Superior temporal gyrus (tissue), 1 donor: ENCODE results near the gene CD247.
"Not testable (repeated sequence)": the region's sequence is repeated elsewhere in the genome, so short reads cannot be mapped to it uniquely, and the experiment has no call there.

Source experiments
- DNase-seq: peaks from one replicate; pipeline ENCODE4 v3.0.0-alpha.2; 2016; ENCODE audit errors: extremely low spot score

CD247 gene

DNA sequence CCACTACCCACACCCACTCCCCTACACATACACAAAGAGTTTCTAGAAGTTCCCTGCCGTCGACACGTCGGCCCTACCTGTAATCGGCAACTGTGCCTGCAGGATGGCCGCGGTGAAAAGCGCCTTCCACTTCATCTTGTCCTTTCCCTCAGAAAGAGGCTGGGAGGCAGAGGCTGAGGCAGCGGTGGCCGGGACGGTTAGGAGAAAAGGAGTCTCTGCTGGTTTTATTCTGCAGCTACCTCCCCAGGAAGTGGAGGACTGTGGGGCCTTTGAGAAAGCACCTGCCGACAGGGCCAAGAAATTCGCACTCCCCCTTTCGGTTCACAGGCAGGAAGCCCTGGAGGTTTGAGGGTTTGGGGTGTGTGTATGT lies at the start of gene CD247:
TSS of gene CD247 (minus strand) at position 199 of the 370 bp plus-strand sequence. CDS start at position 135, 64 bp downstream.
- DNase-seq: no peak

DNA sequence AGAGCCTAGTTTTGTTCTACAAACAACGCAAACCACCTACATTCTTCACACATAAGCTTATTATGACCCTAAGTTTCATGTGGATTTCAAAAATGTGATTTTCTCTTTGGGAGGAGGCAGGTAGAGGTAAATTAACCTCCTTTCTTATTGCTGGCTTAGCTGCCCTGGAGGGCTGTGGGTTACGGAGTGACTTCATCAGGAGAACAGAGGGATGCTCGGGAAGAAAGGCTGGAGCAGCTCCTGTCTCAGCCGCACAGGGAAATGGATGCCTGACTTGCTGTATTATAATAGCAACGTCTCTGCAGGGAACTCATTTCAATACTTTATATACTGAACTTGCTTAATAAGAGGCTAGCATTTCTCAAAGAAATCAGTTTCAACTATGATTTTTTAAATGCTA lies 49.3 kb upstream of the CD247 start:
- no peak for DNase-seq

DNA sequence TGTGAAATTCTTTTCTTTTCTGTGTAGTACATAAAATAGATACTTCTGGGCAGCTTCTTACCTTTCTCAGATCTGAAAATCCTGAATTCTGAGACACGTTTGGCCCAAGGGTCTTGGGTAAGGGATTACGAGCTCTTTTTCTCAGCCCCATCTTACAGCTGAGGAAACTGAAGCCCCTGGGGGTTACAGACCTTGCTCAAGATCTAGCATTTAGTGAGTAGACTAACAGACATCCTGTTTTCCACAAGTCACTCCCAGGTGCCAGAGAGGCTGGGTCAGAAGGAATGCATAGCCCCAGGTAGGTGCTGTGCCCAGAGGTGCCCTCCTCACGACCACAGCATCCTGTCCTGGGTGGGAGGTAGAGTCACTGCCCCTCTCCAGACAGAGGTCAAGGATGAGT lies 48.4 kb upstream of the CD247 start:
- DNase-seq: no peak

DNA sequence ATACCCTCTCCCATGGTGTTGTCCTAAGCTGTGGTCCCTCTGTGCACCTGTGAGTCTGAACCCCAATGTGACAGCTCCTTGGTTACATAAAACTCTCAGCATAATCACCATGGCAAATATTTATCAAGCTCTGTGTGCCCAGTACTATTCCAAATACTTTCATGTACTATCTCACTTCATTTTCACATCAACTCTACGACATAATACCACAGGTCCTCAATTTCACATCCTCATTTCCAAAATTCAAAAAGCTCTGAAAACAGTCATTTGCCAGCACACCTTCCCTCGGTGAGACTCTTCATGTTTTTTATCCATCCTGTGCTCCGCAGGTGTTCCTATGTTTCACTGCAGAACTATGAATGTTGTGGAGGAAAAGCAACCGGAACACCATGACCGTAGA lies 47.6 kb upstream of the CD247 start:
- DNase-seq: no peak

DNA sequence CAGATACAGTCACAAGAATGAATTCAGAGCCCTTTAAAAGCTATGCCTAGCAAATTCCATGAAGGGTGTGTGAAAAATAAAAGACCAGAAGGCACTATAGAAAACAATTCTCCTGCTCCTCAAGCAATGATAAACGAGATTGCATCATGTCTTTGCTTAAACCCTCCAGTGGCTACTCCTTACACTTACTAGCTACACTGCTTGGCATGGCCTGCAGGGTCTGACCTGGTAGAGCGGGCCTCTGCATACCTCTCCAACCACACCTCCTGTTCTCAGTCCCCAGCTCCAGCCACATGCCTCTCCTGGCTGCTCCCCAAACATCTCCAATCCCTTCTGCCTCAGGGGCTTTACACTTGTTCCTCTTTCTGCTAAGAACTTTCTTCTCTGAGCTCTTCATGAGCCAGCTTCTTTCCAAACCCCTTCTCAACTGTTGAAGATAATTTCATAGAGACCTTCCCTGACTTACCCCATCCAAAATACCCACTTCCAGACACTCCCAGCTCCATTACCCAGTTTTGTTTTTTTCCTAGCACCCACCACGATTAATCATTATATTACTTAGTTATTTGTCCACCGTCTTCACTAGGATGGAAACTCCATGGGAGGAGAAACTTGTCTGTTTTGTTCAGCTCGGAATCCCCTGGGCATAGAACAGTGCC lies 46.4 kb upstream of the CD247 start:
- DNase-seq: no peak

DNA sequence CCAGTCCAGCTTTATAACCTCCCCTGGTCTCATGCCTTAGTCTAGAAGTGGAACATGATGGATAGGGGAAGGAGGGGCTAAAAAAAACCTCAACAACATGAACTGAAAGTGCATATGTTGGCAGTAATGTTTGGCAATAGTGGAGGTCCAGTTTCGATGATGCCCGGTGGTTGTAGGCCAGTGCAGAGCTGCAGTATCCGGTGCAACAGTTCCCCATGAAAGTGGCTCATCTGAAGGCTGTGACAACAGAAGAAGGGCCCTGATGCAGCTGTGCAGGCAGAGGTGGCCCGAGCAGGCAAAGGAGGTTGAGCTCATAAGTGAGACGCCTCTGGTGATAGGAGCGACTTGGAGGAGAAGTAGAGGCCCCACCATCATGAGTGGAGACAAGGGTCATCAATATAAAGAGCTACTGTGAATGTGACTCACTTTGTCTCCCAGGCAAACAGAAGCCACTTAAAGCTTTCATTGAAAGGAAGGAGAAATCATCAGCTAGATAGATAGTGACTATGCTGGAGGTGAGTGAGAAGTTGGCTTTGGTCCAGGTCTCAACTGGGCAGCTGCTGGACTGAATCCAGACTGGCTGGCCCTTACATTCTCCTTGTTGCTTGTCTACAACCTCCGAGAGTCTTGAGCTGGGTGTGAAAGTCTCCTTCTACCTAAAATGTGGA lies 45.4 kb upstream of the CD247 start:
- DNase-seq: no peak

DNA sequence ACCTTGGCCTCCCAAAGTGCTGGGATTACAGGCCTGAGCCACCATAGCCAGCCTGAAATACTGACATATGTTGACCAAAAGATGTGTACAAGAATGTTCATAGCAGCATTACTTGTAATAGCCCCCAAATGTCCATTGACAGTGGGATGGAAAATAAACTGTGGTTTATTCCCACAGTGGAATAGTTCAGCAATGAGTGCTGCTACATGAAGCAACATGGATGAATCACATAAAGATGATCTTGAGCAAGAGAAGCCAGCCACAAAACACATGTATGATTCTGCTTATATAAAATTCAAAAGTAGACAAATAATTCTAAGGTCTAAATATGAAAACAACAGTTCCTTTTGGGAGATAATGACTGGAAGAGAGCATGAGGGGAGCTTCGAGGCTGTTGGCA lies 44.4 kb upstream of the CD247 start:
- no peak for DNase-seq

DNA sequence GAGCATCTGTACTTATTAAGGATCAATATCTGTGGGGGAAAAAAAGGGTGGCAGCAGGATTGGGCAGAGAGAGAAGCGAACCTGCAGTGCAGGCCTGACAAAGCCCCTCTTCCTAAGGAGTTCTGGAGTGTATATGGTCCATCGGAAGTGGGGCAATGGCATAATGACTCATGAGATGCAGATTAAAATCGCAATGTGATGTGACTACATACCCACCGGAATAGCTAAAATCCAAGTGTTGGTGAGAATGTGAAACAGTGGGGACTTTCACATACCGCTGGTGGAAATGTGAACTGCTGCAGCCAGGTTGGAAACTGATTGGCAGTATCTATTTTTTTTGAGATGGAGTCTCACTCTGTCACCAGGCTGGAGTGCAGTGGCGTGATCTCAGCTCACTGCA lies 43.4 kb upstream of the CD247 start:
- DNase-seq: no peak

DNA sequence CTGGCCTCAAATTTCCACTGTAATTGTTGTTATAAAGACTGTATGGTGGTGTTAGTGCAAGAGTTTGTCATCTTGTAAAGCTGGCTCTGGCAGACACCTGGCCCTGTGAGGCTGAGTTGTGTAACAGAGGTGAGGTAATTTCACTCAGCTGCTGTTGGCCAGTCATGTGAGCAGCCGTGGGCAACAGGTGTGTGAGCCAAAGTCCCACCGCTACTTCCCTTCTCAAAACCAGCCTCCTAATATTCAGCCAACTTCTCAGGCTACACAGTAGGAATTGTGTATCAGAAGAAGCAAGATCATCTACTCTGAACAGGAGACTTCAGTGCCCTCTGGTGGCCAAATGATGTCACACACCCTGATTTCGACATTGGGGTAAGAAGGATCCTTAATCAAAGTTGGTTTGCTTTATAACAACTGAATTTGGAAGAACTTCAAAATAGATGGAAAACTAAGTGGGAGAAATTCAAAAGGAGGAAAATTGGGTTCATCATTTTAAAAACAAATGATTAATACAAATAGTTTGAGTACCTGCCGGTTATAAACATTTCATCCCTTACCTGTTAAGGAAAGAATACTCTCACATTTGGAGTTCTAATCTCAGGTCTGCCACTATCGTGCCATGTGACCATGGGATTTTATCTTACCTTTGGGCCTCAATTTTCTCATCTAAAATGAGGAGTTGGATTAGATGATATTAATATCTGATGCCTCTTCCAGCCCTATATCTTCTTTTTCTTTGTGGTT lies 37.8 kb upstream of the CD247 start:
- peak; percentile 94 for DNase-seq

DNA sequence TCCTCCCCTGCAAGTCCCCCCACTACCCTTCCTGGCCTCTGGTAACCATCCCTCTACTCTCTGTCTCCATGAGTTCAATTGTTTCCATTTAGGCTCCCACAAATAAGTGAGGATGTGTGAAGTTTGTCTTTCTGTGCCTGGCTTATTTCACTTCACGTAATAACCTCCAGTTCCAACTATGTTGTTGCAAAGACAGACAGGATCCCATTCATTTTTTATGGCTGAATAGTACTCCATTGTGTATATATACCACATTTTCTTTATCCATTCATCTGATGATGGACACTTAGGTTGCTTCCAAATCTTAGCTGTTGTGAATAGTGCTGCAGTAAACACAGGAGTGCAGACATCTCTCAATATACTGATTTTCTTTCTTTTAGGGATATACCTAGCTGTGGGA lies 36.7 kb upstream of the CD247 start:
- DNase-seq: not testable (repeated sequence)

DNA sequence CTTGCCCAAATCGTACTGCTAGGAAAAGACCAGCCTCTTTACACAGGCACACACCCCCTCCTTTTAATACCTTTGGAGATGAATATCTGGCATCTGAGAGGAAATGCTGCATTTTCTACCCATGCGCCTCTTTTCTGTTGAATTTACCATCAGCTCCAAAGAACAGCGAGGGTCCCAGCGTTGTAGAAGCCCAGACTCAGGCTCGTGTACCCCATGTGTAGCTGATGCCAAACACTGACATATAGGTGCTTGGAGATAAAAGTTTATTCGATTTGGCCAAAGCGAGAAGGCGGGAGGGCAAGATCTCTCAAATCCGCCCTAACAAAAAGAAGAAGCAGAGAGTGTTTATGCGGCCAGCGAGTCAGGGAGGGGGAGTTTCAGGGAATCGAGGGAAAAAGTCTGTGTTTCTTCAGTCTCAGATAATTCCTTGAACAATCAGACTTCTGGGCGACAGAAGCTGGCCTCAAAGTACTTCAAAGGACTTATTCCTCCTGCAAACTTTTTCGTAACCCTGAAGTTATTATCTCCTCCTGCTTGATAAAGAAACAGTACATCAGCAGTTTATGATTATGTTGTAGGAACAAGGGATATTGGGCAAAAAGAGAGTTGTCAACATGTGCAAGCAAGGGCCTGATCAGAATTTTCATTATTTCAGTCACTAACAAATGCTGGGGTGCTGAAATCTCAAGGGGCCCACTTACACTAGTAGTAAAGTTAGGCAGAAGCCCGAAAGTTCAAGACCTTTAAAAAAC lies 35.9 kb upstream of the CD247 start:
- no peak for DNase-seq

DNA sequence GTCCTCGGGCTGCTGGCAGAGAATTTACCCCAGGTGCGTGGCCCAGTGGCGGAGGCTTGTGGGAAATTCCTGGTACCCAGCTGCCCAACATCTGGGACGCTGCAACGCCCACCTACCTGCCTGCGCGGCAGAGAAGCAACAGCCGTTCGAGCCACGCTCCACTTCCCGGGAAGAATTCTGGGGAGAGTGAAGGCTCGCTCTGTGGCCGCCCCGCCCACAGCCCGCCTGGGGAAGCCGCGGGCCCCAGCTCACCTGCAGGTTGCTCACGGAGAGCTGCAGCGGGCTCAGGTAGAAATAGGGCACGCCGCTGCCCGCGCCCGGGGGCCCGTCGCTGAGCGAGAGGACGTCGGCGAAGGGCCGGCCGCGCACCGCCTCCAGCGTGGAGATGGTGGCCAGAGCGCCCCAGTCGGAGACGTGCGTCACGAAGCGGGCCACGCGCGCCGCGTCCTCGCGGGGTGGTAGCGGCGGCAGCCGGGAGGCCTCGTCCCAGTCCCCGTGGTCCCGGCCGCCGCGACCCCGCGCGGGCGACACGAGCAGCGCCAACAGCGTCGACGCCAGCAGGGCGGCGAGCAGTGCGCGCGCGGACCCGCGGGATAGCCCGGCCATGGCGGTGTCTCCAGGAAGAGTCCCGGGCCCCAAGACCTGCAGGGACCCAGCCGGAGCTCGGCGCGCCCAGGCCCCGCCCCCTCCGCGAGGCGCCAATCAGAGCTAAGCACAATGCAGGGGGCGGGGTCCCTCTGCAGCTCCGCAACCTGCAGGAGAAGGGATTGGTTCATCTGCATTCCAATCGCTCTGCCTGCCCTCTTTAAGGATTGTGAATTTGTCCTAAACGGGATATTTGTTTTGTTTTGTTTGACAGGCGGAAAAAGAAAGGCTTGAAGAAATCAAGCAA lies 35.1 kb upstream of the CD247 start, which contains the start of gene CREG1:
TSS of gene CREG1 (minus strand) at position 627 of the 892 bp plus-strand sequence.
- DNase-seq: peak; percentile 91

DNA sequence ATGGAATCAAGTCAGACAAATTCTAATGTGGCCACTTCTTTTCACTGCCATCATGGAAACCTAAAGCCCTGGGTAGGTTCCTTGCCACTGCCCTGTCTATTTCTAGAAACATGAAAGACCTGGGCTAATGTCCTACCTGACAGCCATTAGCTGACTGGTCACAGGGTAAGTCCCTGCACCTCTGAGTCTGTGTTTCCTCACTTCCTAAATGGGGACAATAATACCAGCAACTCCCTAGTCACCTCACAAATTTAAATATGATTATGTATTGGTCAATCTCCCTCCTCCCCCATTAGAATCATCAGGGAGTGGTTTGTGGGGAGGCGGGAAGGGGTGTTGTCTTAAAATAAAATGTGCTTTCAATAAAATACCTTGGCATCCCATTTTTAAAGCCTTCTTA lies 33.0 kb upstream of the CD247 start:
- DNase-seq: no peak

DNA sequence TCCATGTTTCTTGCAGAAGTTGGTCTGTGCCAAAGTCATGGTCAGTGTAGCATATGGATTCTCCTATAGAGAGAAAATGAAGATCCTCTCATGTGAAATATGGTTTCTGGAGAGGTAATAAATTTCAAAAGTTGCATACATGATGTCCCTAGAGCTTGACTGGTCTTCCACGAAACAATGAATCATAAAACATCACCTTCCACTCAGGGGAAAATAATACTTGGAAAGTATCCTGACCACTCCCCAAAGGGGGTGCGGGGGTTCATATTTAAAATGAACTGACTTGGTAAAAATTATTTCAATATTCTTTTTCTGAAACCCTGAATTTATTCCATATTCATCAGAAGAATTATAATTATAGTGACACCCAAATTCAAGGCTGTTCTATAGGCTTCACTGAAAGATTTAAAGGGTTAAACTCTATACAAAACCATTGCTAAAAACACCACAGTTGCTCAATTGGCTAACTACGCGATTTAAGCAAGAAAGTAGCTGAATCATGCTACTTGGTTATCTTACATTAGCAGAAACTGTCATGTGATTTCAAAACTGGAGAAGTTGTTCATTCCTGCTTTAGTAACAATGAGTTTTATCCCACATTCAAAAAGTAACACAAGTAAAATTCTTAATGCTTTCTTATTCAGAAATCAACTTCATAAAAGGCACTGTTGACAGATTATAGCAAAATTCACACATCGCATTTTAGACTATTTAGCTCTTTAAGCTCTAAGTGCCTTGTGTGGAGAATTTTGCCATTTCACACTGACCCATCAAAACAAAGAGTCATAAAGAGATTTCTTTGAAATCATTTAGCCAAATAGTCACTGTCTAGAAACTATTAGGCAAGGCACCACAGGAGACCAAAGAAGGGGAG lies 30.0 kb upstream of the CD247 start:
- no peak for DNase-seq

DNA sequence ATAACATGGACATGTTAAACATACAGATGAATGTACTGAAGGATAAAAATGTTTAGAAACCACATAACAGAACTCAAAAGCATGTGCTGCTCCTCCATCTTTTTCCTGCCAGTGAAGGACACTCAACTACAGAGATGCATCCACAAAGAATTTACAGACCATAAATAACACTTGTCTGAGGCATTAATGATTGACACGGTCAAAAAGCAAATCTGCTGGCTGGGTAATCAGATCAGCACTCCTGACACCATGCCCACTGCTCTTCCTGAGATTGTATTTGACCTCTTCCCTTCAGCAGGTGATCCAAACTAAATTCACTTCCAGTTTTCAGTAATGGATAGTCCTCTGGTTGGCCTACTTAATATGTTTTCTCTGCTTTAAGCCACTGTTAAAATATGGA lies 28.6 kb upstream of the CD247 start:
- DNase-seq: no peak

DNA sequence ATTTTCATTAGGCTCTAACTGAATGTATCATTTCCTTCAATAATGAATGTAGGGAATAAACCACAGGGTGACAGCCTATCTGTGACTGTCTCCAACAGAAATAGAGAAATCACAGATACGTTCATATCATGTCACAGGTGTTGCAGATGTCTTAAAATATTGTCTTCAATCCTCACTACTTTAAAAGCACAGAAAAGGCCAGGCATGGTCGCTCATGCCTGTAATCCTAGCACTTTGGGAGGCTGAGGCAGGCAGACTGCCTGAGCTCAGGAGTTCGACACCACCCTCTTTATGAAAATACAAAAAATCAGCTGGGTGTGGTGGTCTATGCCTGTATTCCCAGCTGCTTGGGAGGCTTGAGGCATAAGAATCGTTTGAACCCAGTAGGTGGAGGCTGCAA lies 27.0 kb upstream of the CD247 start:
- DNase-seq: no peak

DNA sequence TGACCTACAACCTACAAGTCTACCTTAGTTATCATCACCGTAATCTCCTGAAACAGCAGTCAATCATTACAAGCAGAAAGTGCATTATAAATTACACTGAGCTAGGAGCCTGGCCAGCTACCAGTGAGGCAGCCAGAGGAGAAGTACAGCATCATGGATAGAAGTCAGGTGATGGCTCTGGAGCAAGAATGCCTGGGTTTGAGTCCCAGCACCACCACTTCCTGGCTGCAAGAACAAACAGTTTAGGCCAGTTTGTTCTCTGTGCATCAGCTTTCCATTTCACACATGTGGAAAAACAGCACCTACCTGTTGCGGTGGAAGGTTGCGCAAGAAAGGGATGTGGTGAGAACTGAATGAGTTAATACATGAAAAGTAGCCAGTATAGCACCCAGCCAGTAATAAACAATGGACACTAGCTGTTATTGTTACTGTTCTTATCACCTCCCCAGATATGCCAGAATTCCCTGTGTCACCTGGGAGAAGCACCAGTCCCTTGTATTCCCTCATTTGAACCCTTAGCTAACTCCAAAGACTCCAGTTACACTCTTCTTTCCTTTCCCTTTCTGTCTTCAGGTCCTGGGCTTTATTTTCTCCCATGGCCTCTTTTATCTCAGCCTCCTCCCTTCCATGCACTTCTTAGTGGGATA lies 26.2 kb upstream of the CD247 start:
- no peak for DNase-seq

DNA sequence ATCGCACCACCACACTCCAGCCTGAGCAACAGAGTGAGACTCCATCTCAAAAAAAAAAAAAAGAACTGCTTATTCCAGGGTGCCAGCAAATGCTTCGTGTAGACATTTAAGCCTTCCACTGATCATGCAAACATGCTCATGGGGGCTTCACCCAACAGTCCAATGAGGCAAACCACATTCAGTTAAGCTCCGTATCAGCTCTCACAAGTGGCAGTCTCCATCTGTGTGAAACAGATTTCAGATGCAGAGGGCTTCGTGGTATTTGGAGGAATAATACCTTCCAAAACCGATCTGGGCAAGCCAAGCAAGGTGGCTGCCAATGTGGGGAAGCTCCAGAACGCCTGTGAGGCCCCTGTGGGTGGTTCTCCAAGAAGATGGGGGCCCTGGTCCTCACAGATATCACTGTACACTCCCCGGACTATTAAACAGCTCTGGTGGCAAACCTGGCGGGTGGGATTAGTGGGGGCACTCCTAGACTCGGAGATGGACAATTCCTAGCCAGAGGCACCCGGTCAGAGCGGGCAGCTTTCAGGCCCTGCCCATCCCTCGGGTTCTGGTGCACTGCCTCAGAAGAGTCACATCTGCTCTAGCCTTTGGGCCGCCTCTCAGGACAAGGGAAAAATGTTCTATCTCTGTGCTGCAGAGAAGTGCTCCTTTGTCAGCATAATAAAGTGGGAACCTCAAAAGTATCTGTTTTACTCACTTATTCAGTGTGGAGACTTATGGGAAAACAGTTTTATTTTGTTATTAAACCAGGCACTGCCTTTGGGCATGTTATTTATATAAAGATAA lies 25.1 kb upstream of the CD247 start:
- DNase-seq: no peak
